Right lung (tissue), 5 donors: Measurements from ENCODE around the gene NXPH2. TPM values are rescaled to one million over a fixed set of nuclear protein-coding genes. Genes with fewer than 3 reads are reported as not detected.
A peak's percentile ranks its signal among the peaks of the same experiment; 100 is the strongest.

Experiments used
- DNase-seq, 2 donors: peaks; one replicate each; pipeline ENCODE4 v3.0.0-alpha.2; 2013
- polyA plus RNA-seq, 5 donors: library from polyadenylated mRNA; unstranded; fragments of 120-200 nt; gene quantifications; one replicate each; pipeline versions ENCODE4 v1.2.1 to v1.2.3, GENCODE V29; 2013; ENCODE audit warnings: inconsistent platforms in 1 of 5, low replicate concordance in 1 of 5; ENCODE audit not compliant: insufficient read length in 5 of 5, insufficient read depth in 1 of 5

NXPH2 gene
- polyA plus RNA-seq, 5 donors: 0.75 to 1.4 (median 0.89) TPM

- DNase-seq: peak; percentile 5 to 10
Measured at GRCh38 chr2:138640921-138641676, 139.1 kb downstream of the NXPH2 start.

- no peak for DNase-seq
Measured at GRCh38 chr2:138637686-138638085, 142.5 kb downstream of the NXPH2 start.

GRCh38 chr2:138637061-138637460 lies 143.1 kb downstream of the NXPH2 start:
- no peak for DNase-seq

- DNase-seq: no peak
Measured at GRCh38 chr2:138633049-138633448, 147.1 kb downstream of the NXPH2 start.

DNA sequence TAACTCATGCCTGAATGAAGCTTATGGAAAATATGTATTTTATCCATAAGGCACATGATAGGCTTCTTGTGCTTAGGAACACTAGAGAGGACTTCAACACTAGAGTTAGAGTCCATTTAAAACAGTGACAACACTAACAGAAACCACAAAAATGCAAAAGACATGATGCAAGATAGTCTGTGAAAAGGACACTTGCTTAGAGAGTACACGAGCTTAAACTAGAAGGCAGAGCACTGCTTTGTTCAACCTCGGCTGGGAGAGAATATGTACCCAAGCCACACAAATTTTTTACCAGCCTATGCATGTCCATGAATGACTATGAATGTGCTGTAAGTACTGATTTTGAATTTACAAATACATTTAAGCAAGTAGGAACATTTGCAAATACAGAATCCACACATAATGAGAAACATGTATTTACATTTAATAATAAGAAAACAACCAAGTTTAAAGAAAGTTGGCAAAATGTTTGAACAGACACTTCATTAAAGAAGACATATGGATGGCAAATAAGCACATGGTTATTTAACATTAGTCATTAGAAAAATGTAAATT lies 148.0 kb downstream of the NXPH2 start:
- DNase-seq: no peak

DNA sequence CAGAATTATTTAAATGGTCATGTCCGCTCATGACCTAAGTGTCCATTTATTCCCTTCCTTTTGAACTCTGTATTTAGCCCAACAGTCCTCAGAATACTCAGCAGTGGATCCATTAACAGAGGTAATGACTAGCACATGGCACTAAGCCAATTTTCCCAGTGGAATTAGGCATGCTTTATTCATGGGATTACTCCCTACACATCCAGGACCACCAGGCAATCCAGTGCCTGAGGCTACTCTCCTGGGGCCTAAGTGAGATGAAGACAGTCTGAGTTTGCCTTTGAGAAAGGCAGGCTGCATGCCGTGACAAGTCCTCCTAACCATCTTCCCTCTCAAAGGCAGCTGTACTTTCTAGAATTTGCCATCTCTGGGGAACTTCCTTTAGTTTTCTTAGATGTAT lies 150.0 kb downstream of the NXPH2 start:
- DNase-seq: no peak

- DNase-seq: no peak
Measured at GRCh38 chr2:138626148-138626547, 154.0 kb downstream of the NXPH2 start.

DNA sequence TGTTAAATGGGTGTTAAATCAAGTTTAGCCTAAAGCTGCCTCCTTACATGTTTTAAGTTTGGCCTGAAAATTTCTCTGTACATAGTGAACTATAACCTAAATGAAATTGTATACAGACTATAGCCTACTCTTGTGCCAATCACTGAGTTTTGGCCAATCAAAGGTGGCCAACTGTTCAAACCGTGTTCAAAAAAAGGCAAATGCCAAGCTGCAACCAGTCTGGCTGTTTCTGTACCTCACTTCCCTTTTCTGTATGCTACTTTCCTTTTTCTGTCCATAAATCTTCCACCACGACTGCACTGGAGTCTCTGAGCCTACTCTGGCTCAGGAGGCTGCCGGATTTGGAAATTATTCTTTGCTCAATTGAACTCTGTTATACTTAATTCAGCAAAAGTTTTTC lies 157.6 kb downstream of the NXPH2 start:
- DNase-seq: no peak

GRCh38 chr2:138621139-138621538 lies 159.1 kb downstream of the NXPH2 start:
- no peak for DNase-seq

DNA sequence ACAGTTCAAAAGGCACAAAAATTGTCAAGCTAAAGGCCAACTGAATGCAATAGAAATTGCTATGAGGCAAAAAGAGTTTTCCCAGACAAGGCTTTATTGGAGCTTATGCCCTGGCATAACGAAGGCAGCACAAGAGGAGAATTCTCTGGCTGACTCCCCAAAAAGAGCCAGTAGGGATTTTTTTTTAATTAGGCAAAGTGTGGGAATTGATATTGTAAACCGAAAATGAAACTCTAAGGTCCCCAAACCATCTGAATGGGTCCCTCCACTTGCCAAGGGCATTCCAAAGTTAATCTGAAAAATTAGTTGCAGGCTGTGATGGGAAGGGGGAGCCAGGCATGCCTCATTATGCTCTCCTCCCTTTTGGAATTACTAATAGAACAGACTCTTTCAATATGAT lies 159.8 kb downstream of the NXPH2 start:
- no peak for DNase-seq
